ENCODE measurements around the gene HNF1A.
"Not testable (repeated sequence)": the region's sequence is repeated elsewhere in the genome, so short reads cannot be mapped to it uniquely, and the experiment has no call there.

- not testable (repeated sequence) for TF ChIP-seq SP1, NFRKB, ARNT (IDR thresholded peaks at IDR 0.05)
Observed at GRCh38 chr12:121047400-121047799, 69.1 kb downstream of the HNF1A start.

All from HEK293T (cell line).